GM18909 (cell line): ENCODE results near the gene PCDHB10.
"Not testable (repeated sequence)": the region's sequence is repeated elsewhere in the genome, so short reads cannot be mapped to it uniquely, and the experiment has no call there.

Experiments used
- ATAC-seq: cut with Tn5 transposase; IDR thresholded peaks from one replicate; pipeline ENCODE4 v1.9.1; 2021; ENCODE audit warnings: mild to moderate bottlenecking; ENCODE audit not compliant: unreplicated experiment, poor library complexity

PCDHB10 gene

DNA sequence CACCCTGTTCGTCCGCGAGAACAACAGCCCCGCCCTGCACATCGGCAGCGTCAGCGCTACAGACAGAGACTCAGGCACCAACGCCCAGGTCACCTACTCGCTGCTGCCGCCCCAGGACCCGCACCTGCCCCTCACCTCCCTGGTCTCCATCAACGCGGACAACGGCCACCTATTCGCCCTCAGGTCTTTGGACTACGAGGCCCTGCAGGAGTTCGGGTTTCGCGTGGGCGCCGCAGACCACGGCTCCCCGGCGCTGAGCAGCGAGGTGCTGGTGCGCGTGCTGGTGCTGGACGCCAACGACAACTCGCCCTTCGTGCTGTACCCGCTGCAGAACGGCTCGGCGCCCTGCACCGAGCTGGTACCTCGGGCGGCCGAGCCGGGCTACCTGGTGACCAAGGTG, 43.8 kb downstream of the PCDHB10 start:
- not testable (repeated sequence) for ATAC-seq

DNA sequence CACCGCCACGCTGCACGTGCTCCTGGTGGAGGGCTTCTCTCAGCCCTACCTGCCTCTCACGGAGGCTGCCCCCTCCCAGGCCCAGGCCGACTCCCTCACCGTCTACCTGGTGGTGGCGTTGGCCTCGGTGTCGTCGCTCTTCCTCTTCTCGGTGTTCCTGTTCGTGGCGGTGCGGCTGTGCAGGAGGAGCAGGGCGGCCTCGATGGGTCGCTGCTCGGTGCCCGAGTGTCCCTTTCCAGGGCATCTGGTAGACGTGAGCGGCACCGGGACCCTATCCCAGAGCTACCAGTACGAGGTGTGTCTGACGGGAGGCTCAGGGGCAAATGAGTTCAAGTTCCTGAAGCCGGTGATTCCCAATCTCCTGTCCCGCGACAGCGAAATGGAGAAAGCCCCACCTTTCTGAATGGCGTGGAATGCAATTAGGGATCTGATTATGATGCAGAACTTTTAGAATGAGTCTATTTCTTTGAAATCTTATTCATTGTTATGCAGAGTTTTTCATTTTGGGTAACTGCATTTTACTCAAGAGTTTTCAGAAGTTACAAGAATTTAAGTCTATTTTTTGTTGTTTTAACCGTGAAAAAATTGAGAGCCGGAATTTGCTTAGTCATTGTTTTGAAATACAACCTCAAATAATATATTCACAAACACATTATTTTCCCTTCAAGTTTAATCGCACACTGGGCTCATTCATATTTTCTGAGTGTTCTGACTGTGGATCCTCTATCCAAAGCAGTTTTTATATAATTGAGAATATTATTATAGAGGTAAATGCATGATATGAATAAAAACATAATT, 44.6 kb downstream of the PCDHB10 start:
- ATAC-seq: no peak

DNA sequence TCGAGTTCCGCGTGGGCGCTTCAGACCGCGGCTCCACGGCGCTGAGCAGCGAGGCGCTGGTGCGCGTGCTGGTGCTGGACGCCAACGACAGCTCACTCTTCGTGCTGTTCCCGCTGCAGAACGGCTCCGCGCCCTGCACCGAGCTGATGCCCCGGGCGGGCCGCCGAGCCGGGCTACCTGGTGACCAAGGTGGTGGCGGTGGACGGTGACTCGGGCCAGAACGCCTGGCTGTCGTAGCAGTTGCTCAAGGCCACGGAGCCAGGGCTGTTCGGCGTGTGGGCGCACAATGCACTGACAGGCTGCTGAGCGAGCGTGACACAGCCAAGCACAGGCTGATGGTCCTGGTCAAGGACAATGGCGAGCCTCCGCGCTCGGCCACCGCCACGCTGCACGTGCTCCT, 49.3 kb downstream of the PCDHB10 start:
- no peak for ATAC-seq
